Cardiac muscle cell (in vitro differentiated cells and primary cell): Measurements from ENCODE around the gene MBP. TPM values are rescaled to one million over a fixed set of nuclear protein-coding genes. Genes with fewer than 3 reads are reported as not detected.

Experiments
- DNase-seq, 2 donors: peaks; one replicate each; pipeline versions ENCODE4 v3.0.0 to v3.0.0-alpha.2; 2010 to 2017; ENCODE audit warnings: low read depth in 1 of 2, low spot score in 1 of 2
- H3K27ac ChIP-seq: fragments of 200-600 bp; sonication (generic); 2 replicates; pipeline ENCODE4 v1.5.1; 2016
- H3K27me3 ChIP-seq: fragments of 200-600 bp; sonication (generic); 2 replicates; pipeline ENCODE4 v1.6.0; 2016; ENCODE audit warnings: control low read depth
- H3K36me3 ChIP-seq: fragments of 200-600 bp; sonication (generic); 2 replicates; pipeline ENCODE4 v1.5.1; 2016; ENCODE audit warnings: control low read depth
- H3K4me1 ChIP-seq: fragments of 200-600 bp; sonication (generic); 2 replicates; pipeline ENCODE4 v1.8.1; 2017; ENCODE audit warnings: low read depth, mild to moderate bottlenecking, mixed run types
- H3K4me3 ChIP-seq: fragments of 200-600 bp; sonication (generic); 2 replicates; pipeline ENCODE4 v1.5.1; 2016; ENCODE audit warnings: mild to moderate bottlenecking
- H3K9me3 ChIP-seq: fragments of 200-600 bp; sonication (generic); 2 replicates; pipeline ENCODE4 v1.5.1; 2017; ENCODE audit warnings: low read depth, mild to moderate bottlenecking, control low read depth
- polyA plus RNA-seq: library from polyadenylated mRNA; unstranded; fragments of >200 nt; fragmentation: Nextera tagmentation; extraction: Ambion mirVana; gene quantifications from 2 replicates; pipeline ENCODE4 v1.2.1, GENCODE V29; 2016
- total RNA-seq: library from RNA; depleted of rRNA; stranded (reverse); fragments of >200 nt; gene quantifications from 2 replicates; pipeline ENCODE4 v1.2.3, GENCODE V29; 2016
- TF ChIP-seq, protein P1 (sequence below): IDR thresholded peaks from 2 replicates; pipeline ENCODE4 v1.5.1; 2012; ENCODE audit warnings: low read depth, mild to moderate bottlenecking, low read length

MBP gene
- total and polyA plus RNA-seq, 2 experiments from 2014 or later = 0.32 to 0.42 TPM

DNA sequence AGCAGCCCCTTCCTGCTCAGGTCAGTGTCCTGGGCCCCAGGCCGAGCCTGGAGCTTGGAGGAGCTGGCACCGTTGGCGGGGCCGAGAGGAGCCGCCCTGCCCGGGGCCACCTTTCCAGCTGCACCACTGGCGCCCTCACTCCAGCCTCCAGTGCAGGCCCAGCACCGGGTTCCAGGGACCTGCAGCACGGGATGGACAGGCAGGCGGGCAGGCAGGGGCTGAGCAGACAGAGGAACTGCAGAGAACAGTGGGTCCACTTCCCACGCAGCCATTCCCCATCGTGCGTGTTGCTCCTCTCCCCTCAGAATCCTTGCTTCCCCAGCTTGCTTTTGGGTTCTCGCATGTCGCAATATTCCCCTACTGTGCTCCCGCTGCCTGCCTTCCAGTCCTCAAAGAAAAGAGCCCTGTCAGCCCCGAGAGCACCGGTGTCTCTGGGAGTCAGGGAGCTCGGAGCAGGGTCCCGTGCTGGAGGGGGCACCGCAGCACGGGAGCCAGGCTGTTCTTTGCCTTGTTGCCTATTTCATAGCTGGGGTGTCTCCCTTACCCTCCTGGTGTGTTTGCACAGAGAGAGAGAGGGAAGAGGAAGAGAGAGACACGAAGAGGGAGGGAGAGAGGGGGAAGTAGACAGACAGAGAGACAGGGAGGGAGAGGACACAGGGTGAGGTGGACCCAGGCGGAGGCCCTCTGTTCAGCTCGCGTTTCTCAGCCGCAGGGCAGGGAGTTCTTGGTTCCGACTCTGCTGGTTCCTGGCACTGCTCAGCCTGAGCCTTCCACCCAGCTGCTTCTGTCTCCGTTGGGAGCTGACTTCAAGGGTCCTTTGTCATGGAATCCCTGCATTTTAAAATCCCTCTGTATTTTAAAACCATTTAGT lies 126.0 kb downstream of the MBP start:
- Histone ChIP-seq H3K36me3 (no peaks in the 10 kb centered on the region), H3K9me3 (no peaks in the 10 kb centered on the region), H3K27ac (no peak overlapping the region), H3K4me3 (no peak overlapping the region), H3K4me1 (no peaks in the 10 kb centered on the region), H3K27me3 (no peaks in the 10 kb centered on the region)
- no peak for DNase-seq
- TF ChIP-seq, protein P1, sequence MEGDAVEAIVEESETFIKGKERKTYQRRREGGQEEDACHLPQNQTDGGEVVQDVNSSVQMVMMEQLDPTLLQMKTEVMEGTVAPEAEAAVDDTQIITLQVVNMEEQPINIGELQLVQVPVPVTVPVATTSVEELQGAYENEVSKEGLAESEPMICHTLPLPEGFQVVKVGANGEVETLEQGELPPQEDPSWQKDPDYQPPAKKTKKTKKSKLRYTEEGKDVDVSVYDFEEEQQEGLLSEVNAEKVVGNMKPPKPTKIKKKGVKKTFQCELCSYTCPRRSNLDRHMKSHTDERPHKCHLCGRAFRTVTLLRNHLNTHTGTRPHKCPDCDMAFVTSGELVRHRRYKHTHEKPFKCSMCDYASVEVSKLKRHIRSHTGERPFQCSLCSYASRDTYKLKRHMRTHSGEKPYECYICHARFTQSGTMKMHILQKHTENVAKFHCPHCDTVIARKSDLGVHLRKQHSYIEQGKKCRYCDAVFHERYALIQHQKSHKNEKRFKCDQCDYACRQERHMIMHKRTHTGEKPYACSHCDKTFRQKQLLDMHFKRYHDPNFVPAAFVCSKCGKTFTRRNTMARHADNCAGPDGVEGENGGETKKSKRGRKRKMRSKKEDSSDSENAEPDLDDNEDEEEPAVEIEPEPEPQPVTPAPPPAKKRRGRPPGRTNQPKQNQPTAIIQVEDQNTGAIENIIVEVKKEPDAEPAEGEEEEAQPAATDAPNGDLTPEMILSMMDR = no peak

DNA sequence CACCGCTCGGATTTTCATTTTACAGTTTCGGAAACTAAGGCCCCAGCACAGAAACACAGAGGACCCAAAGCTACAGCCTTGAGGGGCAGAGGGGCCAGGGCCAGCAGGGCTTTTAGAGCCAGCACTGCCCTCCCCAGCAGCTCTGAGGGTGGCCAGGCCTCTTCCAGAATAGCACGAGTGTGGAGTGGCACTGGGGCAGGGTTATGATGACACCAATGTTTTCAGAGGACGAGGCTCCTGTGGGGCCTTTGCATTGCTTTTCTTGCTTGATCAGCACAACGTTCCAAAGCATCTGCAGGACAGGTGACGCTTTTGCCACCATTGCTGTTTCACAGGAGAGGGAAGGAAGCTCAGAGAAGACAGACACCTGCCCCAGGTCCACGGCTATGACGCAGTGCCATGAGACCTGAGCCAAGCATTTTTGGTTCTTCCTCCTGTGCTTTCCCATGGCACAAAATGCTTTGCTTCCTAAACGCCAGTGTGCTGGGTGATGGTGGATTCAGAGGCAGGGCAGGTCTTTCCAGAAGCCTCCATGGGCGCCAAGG lies 126.9 kb downstream of the MBP start:
- no peaks in the 10 kb centered on the region for H3K9me3 ChIP-seq
- no peak for DNase-seq
- no peak overlapping the region for H3K27ac ChIP-seq
- no peaks in the 10 kb centered on the region for H3K27me3 ChIP-seq
- TF ChIP-seq, protein P1 = no peak
- H3K4me3 ChIP-seq = no peak overlapping the region
- H3K36me3 ChIP-seq = no peaks in the 10 kb centered on the region
- H3K4me1 ChIP-seq = no peaks in the 10 kb centered on the region

DNA sequence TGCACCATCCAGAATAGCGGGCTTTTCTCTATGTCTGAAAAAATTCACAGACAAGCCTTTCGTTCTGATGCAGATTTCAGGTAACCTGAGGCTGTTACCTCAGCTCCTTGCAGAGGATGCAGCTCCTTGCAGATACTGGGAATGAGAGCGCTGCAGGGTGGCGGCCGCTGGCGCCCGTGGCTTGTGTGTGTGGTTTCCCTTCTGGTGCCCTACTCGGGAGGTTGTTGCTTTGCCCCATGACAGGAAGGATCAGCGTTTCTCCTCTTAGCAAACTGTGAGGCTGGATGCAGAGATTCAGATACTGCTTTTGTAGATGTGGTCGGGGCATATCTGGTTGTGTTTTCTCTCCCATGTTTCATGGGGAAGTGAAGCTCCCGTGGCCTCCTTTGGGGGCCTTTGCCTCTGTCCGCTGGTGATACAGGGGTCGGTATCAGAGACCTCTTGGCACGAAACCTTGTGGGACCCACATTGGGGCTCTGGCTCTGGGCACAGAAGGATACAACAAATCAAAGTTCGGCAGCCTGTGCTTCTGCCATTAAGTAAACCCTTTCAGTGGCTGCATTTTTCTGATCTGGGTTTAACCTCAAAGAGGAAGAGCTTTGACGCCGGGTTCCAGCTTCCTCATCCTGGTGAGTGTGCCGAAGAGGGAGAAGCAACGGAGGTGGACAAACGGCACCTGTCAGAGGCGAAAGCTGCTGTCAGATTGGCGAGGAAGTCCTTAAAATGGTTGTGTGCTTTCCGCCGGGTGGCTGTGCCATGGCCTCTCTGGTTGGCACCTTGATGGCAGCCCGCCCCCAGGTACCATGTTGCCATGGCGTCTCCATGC lies 127.8 kb downstream of the MBP start:
- Histone ChIP-seq H3K9me3 (no peaks in the 10 kb centered on the region), H3K27me3 (no peaks in the 10 kb centered on the region), H3K4me1 (no peaks in the 10 kb centered on the region), H3K36me3 (no peaks in the 10 kb centered on the region), H3K4me3 (no peak overlapping the region), H3K27ac (no peak overlapping the region)
- TF ChIP-seq, protein P1 = no peak
- no peak for DNase-seq

DNA sequence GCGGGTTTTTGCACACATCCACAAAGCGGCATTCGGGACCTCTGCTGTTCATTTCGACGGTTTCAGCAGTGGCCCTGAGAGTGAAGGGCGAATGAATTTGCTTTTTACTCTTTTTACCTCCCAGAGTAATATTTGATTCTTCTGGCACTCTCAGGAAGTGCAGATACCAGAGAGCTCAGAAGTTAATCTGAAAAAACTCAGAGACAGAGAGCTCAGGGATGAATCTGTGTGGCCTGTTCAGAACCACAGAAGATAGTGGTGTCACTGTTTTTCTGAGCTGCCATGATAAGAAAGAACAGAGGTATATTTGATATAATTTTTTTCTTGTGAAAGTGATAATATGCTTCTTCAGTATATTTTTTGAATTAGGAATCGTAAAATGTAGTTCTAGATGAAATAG lies 129.3 kb downstream of the MBP start:
- no peaks in the 10 kb centered on the region for H3K9me3 ChIP-seq
- H3K27me3 ChIP-seq = no peaks in the 10 kb centered on the region
- H3K4me1 ChIP-seq = no peaks in the 10 kb centered on the region
- H3K36me3 ChIP-seq = no peaks in the 10 kb centered on the region
- H3K4me3 ChIP-seq = no peak overlapping the region
- TF ChIP-seq, protein P1 = no peak
- no peak overlapping the region for H3K27ac ChIP-seq
- DNase-seq = no peak

DNA sequence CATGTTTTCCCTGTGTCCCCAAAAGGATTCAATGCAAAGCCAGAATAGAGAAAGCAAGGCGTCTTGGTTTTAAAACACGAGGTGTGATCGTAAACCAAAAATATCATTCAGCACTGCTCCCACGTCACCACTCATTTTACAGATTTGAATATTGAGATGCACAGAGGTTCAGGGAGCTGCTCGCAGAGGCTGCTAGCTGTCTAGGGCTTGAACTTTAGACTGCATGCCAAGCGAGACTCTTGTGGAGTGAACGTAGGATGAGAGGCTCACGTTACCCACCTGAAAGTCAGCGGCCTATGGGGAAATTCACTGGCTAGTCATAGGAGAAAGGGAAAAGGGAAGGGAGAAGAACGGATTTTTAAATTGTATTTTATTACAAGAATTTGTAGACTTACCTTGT lies 130.1 kb downstream of the MBP start:
- H3K27me3 ChIP-seq = no peaks in the 10 kb centered on the region
- no peak overlapping the region for H3K27ac ChIP-seq
- no peak overlapping the region for H3K4me3 ChIP-seq
- TF ChIP-seq, protein P1 = no peak
- DNase-seq = no peak
- H3K4me1 ChIP-seq = no peaks in the 10 kb centered on the region
- H3K9me3 ChIP-seq = no peaks in the 10 kb centered on the region
- no peaks in the 10 kb centered on the region for H3K36me3 ChIP-seq
